ENCODE results near the gene NOX3.

DNA sequence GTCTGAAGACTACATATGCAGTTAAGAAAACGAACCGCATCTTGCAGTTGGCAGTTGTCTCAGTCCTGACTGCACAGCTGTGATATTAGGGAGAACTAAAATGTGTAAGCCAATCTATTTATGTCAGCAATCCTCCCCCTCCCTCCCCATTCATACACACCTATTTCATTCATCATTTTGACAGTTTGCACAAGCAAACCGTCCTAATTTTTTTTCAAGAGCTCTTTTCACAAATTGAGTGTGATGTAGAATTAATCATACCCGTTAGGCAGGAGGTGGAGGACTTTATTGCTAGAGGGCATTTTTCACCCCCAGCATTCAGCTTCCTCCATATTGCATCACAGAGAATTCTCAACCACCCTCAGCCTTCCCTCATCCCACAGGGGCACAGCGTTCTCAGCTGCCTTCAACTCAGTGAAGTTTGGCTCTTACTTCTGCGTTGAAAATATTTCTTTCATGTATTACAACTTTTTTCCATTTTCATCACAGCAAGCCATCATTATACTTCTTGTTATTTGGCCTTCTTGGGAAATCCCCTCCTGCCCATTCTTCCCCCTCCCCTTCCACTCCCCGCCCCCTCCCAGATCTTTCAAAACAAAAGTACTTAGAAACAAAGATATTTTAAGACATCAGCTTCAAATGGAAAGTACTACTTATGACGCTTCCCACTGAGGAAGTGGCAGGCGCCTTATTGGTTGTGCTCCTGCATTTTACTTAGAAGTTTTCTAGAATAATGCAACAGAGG, 37.5 kb downstream of the NOX3 start:
- TF ChIP-seq, protein P1, sequence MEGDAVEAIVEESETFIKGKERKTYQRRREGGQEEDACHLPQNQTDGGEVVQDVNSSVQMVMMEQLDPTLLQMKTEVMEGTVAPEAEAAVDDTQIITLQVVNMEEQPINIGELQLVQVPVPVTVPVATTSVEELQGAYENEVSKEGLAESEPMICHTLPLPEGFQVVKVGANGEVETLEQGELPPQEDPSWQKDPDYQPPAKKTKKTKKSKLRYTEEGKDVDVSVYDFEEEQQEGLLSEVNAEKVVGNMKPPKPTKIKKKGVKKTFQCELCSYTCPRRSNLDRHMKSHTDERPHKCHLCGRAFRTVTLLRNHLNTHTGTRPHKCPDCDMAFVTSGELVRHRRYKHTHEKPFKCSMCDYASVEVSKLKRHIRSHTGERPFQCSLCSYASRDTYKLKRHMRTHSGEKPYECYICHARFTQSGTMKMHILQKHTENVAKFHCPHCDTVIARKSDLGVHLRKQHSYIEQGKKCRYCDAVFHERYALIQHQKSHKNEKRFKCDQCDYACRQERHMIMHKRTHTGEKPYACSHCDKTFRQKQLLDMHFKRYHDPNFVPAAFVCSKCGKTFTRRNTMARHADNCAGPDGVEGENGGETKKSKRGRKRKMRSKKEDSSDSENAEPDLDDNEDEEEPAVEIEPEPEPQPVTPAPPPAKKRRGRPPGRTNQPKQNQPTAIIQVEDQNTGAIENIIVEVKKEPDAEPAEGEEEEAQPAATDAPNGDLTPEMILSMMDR (IDR thresholded peaks at IDR 0.05; ENCODE audit: low read depth, low read length): no peak
- no peak for TF ChIP-seq EZH2phosphoT487 (IDR thresholded peaks at IDR 0.05; ENCODE audit: low read depth)
